Stomach (tissue), 9 donors: ENCODE results near the gene GRIFIN. TPM values are rescaled to one million over a fixed set of nuclear protein-coding genes. Genes with fewer than 3 reads are reported as not detected.

Experiments used
- DNase-seq, 2 donors: peaks; one replicate each; pipeline versions ENCODE4 v3.0.0 to v3.0.0-alpha.2; 2013 to 2019
- H3K27ac ChIP-seq, 5 donors: fragments of 200-600 bp in 4 of 5; sonication (generic) in 4 of 5; one replicate each; pipeline ENCODE4 v1.5.1; 2013 to 2019; ENCODE audit warnings: mild to moderate bottlenecking in 1 of 5, moderate library complexity in 1 of 5
- H3K27me3 ChIP-seq, 3 donors: fragments of 200-600 bp; sonication (generic); one replicate each; pipeline ENCODE4 v1.5.1; 2017 to 2019; ENCODE audit warnings: mixed run types in 1 of 3
- H3K36me3 ChIP-seq, 4 donors: fragments of 200-600 bp; sonication (generic); 1 replicate in 3 of 4; 2 replicates in 1 of 4; pipeline ENCODE4 v1.5.1; 2016 to 2019
- H3K4me1 ChIP-seq, 4 donors: fragments of 200-600 bp; sonication (generic); one replicate each; pipeline ENCODE4 v1.5.1; 2016 to 2019
- H3K4me3 ChIP-seq, 4 donors: fragments of 200-600 bp; sonication (generic) in 3 of 4; one replicate each; pipeline ENCODE4 v1.5.1; 2016 to 2019; ENCODE audit warnings: mild to moderate bottlenecking in 1 of 4
- H3K9me3 ChIP-seq, 4 donors: fragments of 200-600 bp; sonication (generic); one replicate each; pipeline ENCODE4 v1.5.1; 2016 to 2019
- EP300 ChIP-seq: sonication (generic); formaldehyde crosslinking; IDR thresholded peaks from one replicate; pipeline ENCODE4 v1.6.1; 2017; ENCODE audit warnings: antibody characterized with exemption
- POLR2A ChIP-seq, 4 donors: fragments of 450-650 bp; IDR thresholded peaks; one replicate each; pipeline ENCODE4 v1.6.1; 2016; ENCODE audit warnings: antibody characterized with exemption in 4 of 4, control low read depth in 2 of 4, mild to moderate bottlenecking in 1 of 4, moderate library complexity in 1 of 4
- POLR2AphosphoS5 ChIP-seq, 3 donors: sonication (generic); formaldehyde crosslinking; IDR thresholded peaks; one replicate each; pipeline ENCODE4 v1.6.1; 2016; ENCODE audit warnings: antibody characterized with exemption in 3 of 3
- WGBS, 5 donors: extraction: QIAGEN DNeasy Blood & Tissue Kit in 3 of 5; methylation state at CpG; one replicate each; pipeline versions ENCODE4 v1.1.5 to v1.1.7; 2013 to 2018; 5-methylcytosine and 5-hydroxymethylcytosine counted together
- intact Hi-C: fragments of 100-400 bp; cut with DNase I; formaldehyde crosslinking; loops from one replicate; pipeline ENCODE4 v1.15.1; 2023; ENCODE audit warnings: low total_unique reads
- polyA plus RNA-seq, 3 donors: library from polyadenylated mRNA; stranded (reverse); fragments of 200-250 nt; gene quantifications; one replicate each; pipeline ENCODE4 v1.2.3, GENCODE V29; 2013
- total RNA-seq, 5 donors: library from RNA; depleted of rRNA; stranded (reverse); fragments of >200 nt; gene quantifications; one replicate each; pipeline versions ENCODE4 v1.1.0 to v1.2.3, GENCODE V29; 2014 to 2016
- TF ChIP-seq, protein P1 (sequence below), 7 experiments: fragments of 450-650 bp in 4 of 7; fragments of 200-600 bp in 3 of 7; sonication (generic) in 3 of 7; IDR thresholded peaks; one replicate each; pipeline ENCODE4 v1.5.1; 2016 to 2019; ENCODE audit warnings: antibody characterized with exemption in 7 of 7, control low read depth in 2 of 7, mild to moderate bottlenecking in 1 of 7
- donor health status: healthy with polysubstance abuse.
- donor health status: Bipolar disorder and iron deficiency.
- donor health status: healthy.

Gene GRIFIN
- total and polyA plus RNA-seq, 8 donors: not detected

DNA sequence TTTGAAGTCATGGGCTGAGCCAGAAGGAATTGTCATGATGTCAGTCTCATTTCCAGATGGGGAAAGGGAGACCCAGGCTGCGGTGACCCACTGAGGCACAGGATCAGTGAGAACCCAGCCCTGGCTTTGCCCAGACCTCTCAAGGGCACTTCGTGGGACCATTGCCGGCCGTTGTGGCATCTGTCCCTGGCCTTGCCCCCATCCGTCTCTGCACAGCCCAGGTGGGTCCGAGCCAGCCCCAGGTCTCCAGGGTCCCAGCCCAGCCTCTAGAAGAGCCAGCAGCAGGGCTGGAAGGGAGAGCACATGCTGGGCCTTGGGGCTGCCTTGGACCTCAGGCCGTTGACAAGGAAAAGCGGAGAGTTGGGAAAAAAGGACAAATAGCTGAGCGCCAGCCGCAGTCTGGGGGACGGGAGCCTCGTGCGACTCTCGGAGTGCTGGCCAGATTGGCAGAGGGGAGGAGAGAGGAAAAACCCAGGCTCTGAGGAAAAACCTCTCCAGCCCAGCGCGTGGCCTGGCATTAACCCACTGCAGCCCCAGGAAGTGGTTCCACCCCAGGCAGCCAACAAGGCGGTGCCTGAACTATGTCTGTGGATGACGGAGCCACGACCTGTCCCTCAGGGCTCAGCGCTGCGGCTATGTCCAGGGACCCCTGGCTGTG, 30.2 kb downstream of the GRIFIN start:
- Histone ChIP-seq H3K36me3 (peaks cover 0 to 31% (median 8%) of the 10 kb centered on the region in 4 donors), H3K27ac (peak overlapping the region in 1 of 5 donors; percentile 42), H3K27me3 (no peaks in the 10 kb centered on the region), H3K4me3 (no peak overlapping the region), H3K9me3 (no peaks in the 10 kb centered on the region), H3K4me1 (peaks cover 0 to 11% (median 3%) of the 10 kb centered on the region in 4 donors)
- no peak for TF ChIP-seq POLR2AphosphoS5 (IDR thresholded peaks at IDR 0.05)
- TF ChIP-seq POLR2A (IDR thresholded peaks at IDR 0.05): no peak
- TF ChIP-seq, protein P1, sequence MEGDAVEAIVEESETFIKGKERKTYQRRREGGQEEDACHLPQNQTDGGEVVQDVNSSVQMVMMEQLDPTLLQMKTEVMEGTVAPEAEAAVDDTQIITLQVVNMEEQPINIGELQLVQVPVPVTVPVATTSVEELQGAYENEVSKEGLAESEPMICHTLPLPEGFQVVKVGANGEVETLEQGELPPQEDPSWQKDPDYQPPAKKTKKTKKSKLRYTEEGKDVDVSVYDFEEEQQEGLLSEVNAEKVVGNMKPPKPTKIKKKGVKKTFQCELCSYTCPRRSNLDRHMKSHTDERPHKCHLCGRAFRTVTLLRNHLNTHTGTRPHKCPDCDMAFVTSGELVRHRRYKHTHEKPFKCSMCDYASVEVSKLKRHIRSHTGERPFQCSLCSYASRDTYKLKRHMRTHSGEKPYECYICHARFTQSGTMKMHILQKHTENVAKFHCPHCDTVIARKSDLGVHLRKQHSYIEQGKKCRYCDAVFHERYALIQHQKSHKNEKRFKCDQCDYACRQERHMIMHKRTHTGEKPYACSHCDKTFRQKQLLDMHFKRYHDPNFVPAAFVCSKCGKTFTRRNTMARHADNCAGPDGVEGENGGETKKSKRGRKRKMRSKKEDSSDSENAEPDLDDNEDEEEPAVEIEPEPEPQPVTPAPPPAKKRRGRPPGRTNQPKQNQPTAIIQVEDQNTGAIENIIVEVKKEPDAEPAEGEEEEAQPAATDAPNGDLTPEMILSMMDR (IDR thresholded peaks at IDR 0.05): no peak
- TF ChIP-seq EP300: no peak
- intact Hi-C loops: no loop called here
- 77 to 93% (median 91%) methylated on average over 13 to 21 of the region's 21 CpGs for WGBS, 5 donors
- no peak for DNase-seq

DNA sequence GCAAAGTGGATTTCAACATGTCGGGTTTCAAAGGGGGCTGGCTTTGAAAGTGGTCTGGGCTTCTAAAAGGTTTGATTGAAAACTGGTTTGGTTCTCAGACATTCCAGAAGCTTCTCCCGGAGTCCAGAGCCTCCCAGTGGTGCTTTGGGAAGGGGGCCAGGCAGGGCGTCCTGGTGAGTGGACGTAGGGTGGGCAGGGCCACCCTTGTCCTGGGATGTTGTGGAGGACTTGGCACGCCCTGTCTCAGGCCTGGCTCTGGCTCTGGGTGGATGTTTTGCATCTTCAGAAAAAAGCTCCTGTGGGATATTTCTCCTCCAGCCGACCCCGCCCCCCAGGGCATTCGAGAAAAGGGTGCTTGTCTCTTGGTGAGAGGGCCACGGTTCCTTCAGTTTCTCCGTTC, 31.2 kb downstream of the GRIFIN start:
- no peak overlapping the region for H3K4me3 ChIP-seq

DNA sequence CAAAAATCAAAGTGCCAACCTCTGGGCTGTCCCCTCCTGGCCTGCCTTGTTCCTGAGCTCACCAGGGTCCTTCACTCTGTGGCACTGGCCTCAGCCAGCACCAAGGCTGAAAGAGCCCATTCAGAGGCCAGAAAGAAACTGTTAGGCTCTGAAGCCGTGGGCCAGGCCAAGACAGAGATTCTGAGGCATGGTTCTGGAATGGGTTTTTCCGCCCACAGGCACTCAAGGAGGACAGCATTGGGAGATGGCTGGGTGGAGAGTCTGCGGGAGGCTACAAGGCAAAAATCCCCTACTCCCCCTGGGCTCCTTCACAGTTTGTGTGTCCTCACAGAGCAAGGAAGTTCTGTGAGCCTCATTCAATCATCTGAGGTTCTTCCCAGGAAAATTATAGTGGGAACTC, 31.7 kb downstream of the GRIFIN start:
- H3K27ac ChIP-seq: peak overlapping the region in 4 of 5 donors; percentile 4 to 42 (median 20)
- 63 to 85% (median 76%) methylated on average over 3 of the region's 3 CpGs for WGBS, 5 donors
- no peaks in the 10 kb centered on the region for H3K9me3 ChIP-seq
- peaks cover 0 to 22% (median 13%) of the 10 kb centered on the region in 4 donors for H3K4me1 ChIP-seq
- TF ChIP-seq EP300 (no peak), POLR2A (IDR thresholded peaks at IDR 0.05) (no peak), POLR2AphosphoS5 (IDR thresholded peaks at IDR 0.05) (no peak)
- TF ChIP-seq, protein P1 (IDR thresholded peaks at IDR 0.05): no peak
- peaks cover 0 to 31% (median 8%) of the 10 kb centered on the region in 4 donors for H3K36me3 ChIP-seq
- intact Hi-C loops: no loop called here
- H3K27me3 ChIP-seq: no peaks in the 10 kb centered on the region
- no peak overlapping the region for H3K4me3 ChIP-seq
- DNase-seq: peak in 1 of 2 donors; percentile 43

More for the DNA sequence above, 31.2 kb downstream of the GRIFIN start:
- TF ChIP-seq POLR2AphosphoS5 (IDR thresholded peaks at IDR 0.05): no peak
- TF ChIP-seq, protein P1 (IDR thresholded peaks at IDR 0.05): no peak
- TF ChIP-seq EP300: no peak
- TF ChIP-seq POLR2A (IDR thresholded peaks at IDR 0.05): no peak
- no peak for DNase-seq
- no peaks in the 10 kb centered on the region for H3K9me3 ChIP-seq
- peaks cover 0 to 21% (median 10%) of the 10 kb centered on the region in 4 donors for H3K4me1 ChIP-seq
- H3K27ac ChIP-seq: peak overlapping the region in 4 of 5 donors; percentile 4 to 42 (median 20)
- peaks cover 0 to 31% (median 8%) of the 10 kb centered on the region in 4 donors for H3K36me3 ChIP-seq
- no peaks in the 10 kb centered on the region for H3K27me3 ChIP-seq
- WGBS, 5 donors: 81 to 89% (median 87%) methylated on average over 10 of the region's 10 CpGs
- intact Hi-C loops: no loop called here

DNA sequence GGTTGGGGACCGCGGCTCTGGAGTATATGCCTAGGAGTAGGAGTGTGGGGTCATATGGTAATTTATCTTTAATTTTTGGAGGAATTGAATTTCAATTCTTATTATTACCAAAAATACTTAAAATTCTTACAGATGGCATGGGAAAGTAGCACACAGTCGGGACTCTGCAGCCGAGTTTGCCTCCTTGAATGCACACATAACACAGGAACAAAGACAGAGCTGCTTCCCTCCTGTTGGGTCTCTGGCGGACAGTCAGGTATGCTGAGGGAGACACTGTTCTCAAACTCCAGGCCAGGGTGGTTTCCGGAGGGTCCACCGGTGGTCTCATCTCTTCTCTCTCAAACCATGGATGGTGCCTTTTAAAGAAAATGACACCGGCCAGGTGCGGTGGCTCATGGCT, 32.7 kb downstream of the GRIFIN start:
- TF ChIP-seq EP300: no peak
- TF ChIP-seq, protein P1 (IDR thresholded peaks at IDR 0.05): no peak
- no peak for TF ChIP-seq POLR2AphosphoS5 (IDR thresholded peaks at IDR 0.05)
- TF ChIP-seq POLR2A (IDR thresholded peaks at IDR 0.05): no peak
- Histone ChIP-seq H3K36me3 (peaks cover 0 to 36% (median 12%) of the 10 kb centered on the region in 4 donors), H3K4me1 (peaks cover 0 to 22% (median 13%) of the 10 kb centered on the region in 4 donors), H3K27me3 (no peaks in the 10 kb centered on the region), H3K9me3 (no peaks in the 10 kb centered on the region), H3K4me3 (no peak overlapping the region), H3K27ac (no peak overlapping the region)
- intact Hi-C loops: no loop called here
- 93 to 99% (median 95%) methylated on average over 9 of the region's 9 CpGs for WGBS, 5 donors
- no peak for DNase-seq
